Effector CD8-positive, alpha-beta T cell (primary cell): ENCODE results near the gene SEZ6.

Experiments used
- DNase-seq: peaks from one replicate; lab custom pipeline; 2025; lab: John Stamatoyannopoulos, UW

Gene SEZ6

GRCh38 chr17:28906276-28906675 is 99.6 kb downstream of the SEZ6 start:
- no peak for DNase-seq
